CD4-positive, alpha-beta T cell (primary cell): Measurements from ENCODE around the gene ARMC7. TPM values are rescaled to one million over a fixed set of nuclear protein-coding genes. Genes with fewer than 3 reads are reported as not detected.

Experiments used
- ATAC-seq: fragments of 200-7000 bp; cut with Tn5 transposase; one replicate; pipeline ENCODE4 v1.10.0; 2022; ENCODE audit warnings: mild to moderate bottlenecking; ENCODE audit not compliant: poor library complexity
- CTCF ChIA-PET: fragments of 350-600 bp; sonication (Branson Sonifier 250); formaldehyde crosslinking; loops from one replicate; lab custom pipeline; 2021; ENCODE audit warnings: antibody characterized with exemption, inconsistent platforms; lab: Charles Lee
- POLR2A ChIA-PET: fragments of 350-600 bp; sonication (Branson Sonifier 250); formaldehyde crosslinking; loops from one replicate; lab custom pipeline; 2021; ENCODE audit warnings: antibody characterized with exemption, inconsistent platforms; lab: Charles Lee
- DNase-seq, 14 experiments: peaks; one replicate each; pipeline ENCODE4 v3.0.0-alpha.2; 2013 to 2020; ENCODE audit warnings: mixed read lengths in 2 of 14
- H3K27ac ChIP-seq, 2 donors: one replicate each; pipeline versions ENCODE4 v1.5.1 to v1.7.0; 2013; ENCODE audit warnings: low read length in 2 of 2, low read depth in 1 of 2, mild to moderate bottlenecking in 1 of 2
- H3K27me3 ChIP-seq, 2 experiments: 1 replicate in 1 of 2; 2 replicates in 1 of 2; pipeline versions ENCODE4 v1.6.1 to v1.7.0; 2013; ENCODE audit warnings: low read length in 2 of 2, control low read depth in 1 of 2, mild to moderate bottlenecking in 1 of 2, moderate library complexity in 1 of 2; ENCODE audit not compliant: insufficient read depth in 2 of 2, control insufficient read depth in 1 of 2
- H3K36me3 ChIP-seq: one replicate; pipeline ENCODE4 v1.6.1; 2013; ENCODE audit warnings: low read length, control low read depth; ENCODE audit not compliant: insufficient read depth
- H3K4me1 ChIP-seq: one replicate; pipeline ENCODE4 v1.6.1; 2013; ENCODE audit warnings: low read length, control low read depth; ENCODE audit not compliant: insufficient read depth
- H3K4me3 ChIP-seq: one replicate; pipeline ENCODE4 v1.5.1; 2013; ENCODE audit warnings: mild to moderate bottlenecking, low read length, moderate library complexity
- H3K9me3 ChIP-seq, 2 experiments: 1 replicate in 1 of 2; 2 replicates in 1 of 2; pipeline versions ENCODE4 v1.6.1 to v1.7.0; 2013; ENCODE audit warnings: low read length in 2 of 2, mild to moderate bottlenecking in 2 of 2, control low read depth in 1 of 2, moderate library complexity in 1 of 2; ENCODE audit not compliant: control insufficient read depth in 1 of 2, insufficient read depth in 1 of 2
- H3K27ac Mint-ChIP-seq: one replicate; pipeline ENCODE4 v1.8.0; 2020; ENCODE audit warnings: mixed read lengths
- H3K27me3 Mint-ChIP-seq: one replicate; pipeline ENCODE4 v1.8.0; 2021; ENCODE audit warnings: mixed read lengths
- H3K36me3 Mint-ChIP-seq: one replicate; pipeline ENCODE4 v1.8.0; 2021; ENCODE audit warnings: low read depth, mixed read lengths
- H3K4me1 Mint-ChIP-seq: one replicate; pipeline ENCODE4 v1.8.0; 2021; ENCODE audit warnings: low read depth, mixed read lengths
- H3K4me3 Mint-ChIP-seq: one replicate; pipeline ENCODE4 v1.8.0; 2020; ENCODE audit warnings: mild to moderate bottlenecking, mixed read lengths
- H3K9me3 Mint-ChIP-seq: one replicate; pipeline ENCODE4 v1.8.0; 2020; ENCODE audit warnings: mixed read lengths
- intact Hi-C, 2 experiments: fragments of 100-400 bp; cut with DNase I in 1 of 2; cut with micrococcal nuclease in 1 of 2; formaldehyde crosslinking; loops; one replicate each; pipeline versions ENCODE4 v1.15.1 to v1.9.0; 2023 to 2025; cut with DNase I, micrococcal nuclease
- total RNA-seq, 174 experiments: library from RNA in 2 of 174; stranded (reverse) in 2 of 174; gene quantifications; one replicate each; pipeline ENCODE4 v1.2.3 and lab custom pipeline; 2021 to 2026
- TF ChIP-seq, protein P1 (sequence below): fragments of 200-600 bp; IDR thresholded peaks from one replicate; pipeline ENCODE4 v1.8.0; 2022; ENCODE audit warnings: antibody characterized with exemption, mild to moderate bottlenecking

Gene ARMC7
- total RNA-seq, 2 experiments from 2014 or later, result 4.1 to 4.8 TPM

DNA sequence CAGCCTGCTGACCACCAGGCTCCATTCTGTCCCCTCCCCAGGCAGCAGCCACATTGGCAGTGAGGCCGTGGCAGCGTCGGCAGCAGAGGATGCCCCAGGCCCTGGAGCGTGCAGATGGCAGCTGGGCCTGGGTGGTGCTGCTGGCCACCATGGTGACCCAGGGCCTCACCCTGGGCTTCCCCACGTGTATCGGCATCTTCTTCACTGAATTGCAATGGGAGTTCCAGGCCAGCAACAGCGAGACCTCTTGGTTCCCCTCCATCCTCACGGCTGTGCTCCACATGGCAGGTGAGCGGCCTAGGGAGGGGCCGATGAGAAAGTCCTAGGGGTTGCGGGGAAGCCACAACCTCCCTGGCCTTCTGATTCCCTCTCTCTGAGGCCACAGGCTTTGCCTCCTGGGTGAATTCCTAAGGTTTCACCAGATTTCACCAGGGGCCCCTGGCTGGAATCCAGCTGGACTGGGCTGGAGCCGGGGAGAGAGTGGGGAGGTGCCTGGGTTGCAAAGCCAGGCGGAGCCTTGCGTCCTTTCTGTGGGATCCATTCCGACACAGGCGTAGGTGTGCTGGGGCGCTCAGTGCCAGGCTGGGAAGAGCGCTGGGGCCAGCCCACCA, 16.1 kb upstream of the ARMC7 start:
- H3K4me3 Mint-ChIP-seq, result no peak overlapping the region

GRCh38 chr17:75094871-75095399, 14.8 kb upstream of the ARMC7 start:
- Histone ChIP-seq H3K4me3 (no peak overlapping the region), H3K9me3 (peaks cover 0 to 4% of the 10 kb centered on the region in 2 experiments), H3K27ac (no peak overlapping the region), H3K27me3 (no peaks in the 10 kb centered on the region), H3K4me1 (peaks cover 7% of the 10 kb centered on the region), H3K36me3 (peaks cover 7% of the 10 kb centered on the region)
- Mint-ChIP-seq H3K36me3 (no peaks in the 10 kb centered on the region), H3K27me3 (no peaks in the 10 kb centered on the region), H3K9me3 (no peaks in the 10 kb centered on the region), H3K27ac (no peak overlapping the region), H3K4me1 (peaks cover 15% of the 10 kb centered on the region), H3K4me3 (no peak overlapping the region)
- intact Hi-C loops, result no loop called here
- no peak for DNase-seq
- ChIA-PET CTCF (no interaction called here), POLR2A (no interaction called here)
- ATAC-seq, result no peak
- TF ChIP-seq, protein P1, sequence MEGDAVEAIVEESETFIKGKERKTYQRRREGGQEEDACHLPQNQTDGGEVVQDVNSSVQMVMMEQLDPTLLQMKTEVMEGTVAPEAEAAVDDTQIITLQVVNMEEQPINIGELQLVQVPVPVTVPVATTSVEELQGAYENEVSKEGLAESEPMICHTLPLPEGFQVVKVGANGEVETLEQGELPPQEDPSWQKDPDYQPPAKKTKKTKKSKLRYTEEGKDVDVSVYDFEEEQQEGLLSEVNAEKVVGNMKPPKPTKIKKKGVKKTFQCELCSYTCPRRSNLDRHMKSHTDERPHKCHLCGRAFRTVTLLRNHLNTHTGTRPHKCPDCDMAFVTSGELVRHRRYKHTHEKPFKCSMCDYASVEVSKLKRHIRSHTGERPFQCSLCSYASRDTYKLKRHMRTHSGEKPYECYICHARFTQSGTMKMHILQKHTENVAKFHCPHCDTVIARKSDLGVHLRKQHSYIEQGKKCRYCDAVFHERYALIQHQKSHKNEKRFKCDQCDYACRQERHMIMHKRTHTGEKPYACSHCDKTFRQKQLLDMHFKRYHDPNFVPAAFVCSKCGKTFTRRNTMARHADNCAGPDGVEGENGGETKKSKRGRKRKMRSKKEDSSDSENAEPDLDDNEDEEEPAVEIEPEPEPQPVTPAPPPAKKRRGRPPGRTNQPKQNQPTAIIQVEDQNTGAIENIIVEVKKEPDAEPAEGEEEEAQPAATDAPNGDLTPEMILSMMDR, result no peak

More for the DNA sequence above, 16.1 kb upstream of the ARMC7 start:
- H3K36me3 ChIP-seq, result peaks cover 4% of the 10 kb centered on the region
- no peaks in the 10 kb centered on the region for H3K27me3 Mint-ChIP-seq
- intact Hi-C loops, result no loop called here
- no peak overlapping the region for H3K27ac ChIP-seq
- TF ChIP-seq, protein P1, result no peak
- H3K4me1 ChIP-seq, result peaks cover 20% of the 10 kb centered on the region
- POLR2A ChIA-PET, result no interaction called here
- peaks cover 28% of the 10 kb centered on the region for H3K4me1 Mint-ChIP-seq
- DNase-seq, result no peak
- ATAC-seq, result no peak
- no peaks in the 10 kb centered on the region for H3K27me3 ChIP-seq
- no peak overlapping the region for H3K4me3 ChIP-seq
- peaks cover 0 to 4% of the 10 kb centered on the region in 2 experiments for H3K9me3 ChIP-seq
- H3K36me3 Mint-ChIP-seq, result no peaks in the 10 kb centered on the region
- H3K27ac Mint-ChIP-seq, result no peak overlapping the region
- CTCF ChIA-PET, result no interaction called here
- H3K9me3 Mint-ChIP-seq, result no peaks in the 10 kb centered on the region

- peaks cover 4% of the 10 kb centered on the region for H3K4me1 ChIP-seq
- Mint-ChIP-seq H3K27me3 (no peaks in the 10 kb centered on the region), H3K4me3 (no peak overlapping the region), H3K36me3 (no peaks in the 10 kb centered on the region), H3K9me3 (no peaks in the 10 kb centered on the region), H3K27ac (no peak overlapping the region), H3K4me1 (peaks cover 5% of the 10 kb centered on the region)
- intact Hi-C loops, result no loop called here
- ChIA-PET POLR2A (no interaction called here), CTCF (no interaction called here)
- no peak for ATAC-seq
- H3K27ac ChIP-seq, result no peak overlapping the region
- H3K4me3 ChIP-seq, result no peak overlapping the region
- H3K36me3 ChIP-seq, result peaks cover 11% of the 10 kb centered on the region
- no peaks in the 10 kb centered on the region for H3K27me3 ChIP-seq
- TF ChIP-seq, protein P1, result no peak
- H3K9me3 ChIP-seq, result peaks cover 0 to 4% of the 10 kb centered on the region in 2 experiments
- DNase-seq, result peak in 2 of 14 experiments; percentile 64 to 73
These were observed 13.6 kb upstream of the ARMC7 start for GRCh38 chr17:75096082-75096625.
